SK-MEL-5 (cell line): ENCODE data around the gene FAM3D. TPM values are rescaled to one million over a fixed set of nuclear protein-coding genes. Genes with fewer than 3 reads are reported as not detected.

Source experiments
- DNase-seq: peaks from one replicate; pipeline ENCODE4 v3.0.0-alpha.2; 2016; ENCODE audit warnings: low read depth, low spot score
- in situ Hi-C: cut with HindIII; loops from 2 replicates; pipeline ENCODE4 v1.10.0; 2016; ENCODE audit warnings: low sequenced_read_pairs, high pct_unique_total_duplicates, low pct_unique_long_range_greater_than_20kb
- total RNA-seq: library from RNA; depleted of rRNA; stranded (reverse); fragments of >200 nt; shearing (Covaris generic); gene quantifications from 2 replicates; pipeline ENCODE4 v1.2.3, GENCODE V29; 2014

FAM3D gene
- total RNA-seq, 1 experiment from 2014 or later: not detected

DNA sequence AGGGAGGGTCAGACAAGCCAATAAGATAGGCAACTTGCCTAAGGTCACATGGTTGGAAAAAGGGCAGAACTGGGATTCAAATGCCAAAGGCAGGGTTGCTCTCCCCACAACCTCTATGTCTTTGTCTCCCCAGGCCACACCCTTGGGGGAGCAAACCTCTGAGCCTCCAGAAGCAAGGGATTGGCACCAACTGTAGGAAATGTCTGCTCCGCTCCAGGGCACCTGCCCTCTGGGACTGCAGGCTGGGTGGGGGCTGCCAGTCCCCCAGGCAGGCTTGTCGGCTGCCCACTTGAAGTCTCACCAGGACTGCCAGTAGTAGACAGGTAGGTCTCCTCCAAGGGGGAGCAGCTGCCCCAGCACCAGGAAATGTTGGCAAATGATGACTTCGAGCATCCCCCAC lies 2.0 kb downstream of the FAM3D start:
- in situ Hi-C loops: no loop called here
- no peak for DNase-seq

- DNase-seq: no peak
- in situ Hi-C loops: no loop called here
These were observed 4.6 kb downstream of the FAM3D start for GRCh38 chr3:58661836-58662420.

DNA sequence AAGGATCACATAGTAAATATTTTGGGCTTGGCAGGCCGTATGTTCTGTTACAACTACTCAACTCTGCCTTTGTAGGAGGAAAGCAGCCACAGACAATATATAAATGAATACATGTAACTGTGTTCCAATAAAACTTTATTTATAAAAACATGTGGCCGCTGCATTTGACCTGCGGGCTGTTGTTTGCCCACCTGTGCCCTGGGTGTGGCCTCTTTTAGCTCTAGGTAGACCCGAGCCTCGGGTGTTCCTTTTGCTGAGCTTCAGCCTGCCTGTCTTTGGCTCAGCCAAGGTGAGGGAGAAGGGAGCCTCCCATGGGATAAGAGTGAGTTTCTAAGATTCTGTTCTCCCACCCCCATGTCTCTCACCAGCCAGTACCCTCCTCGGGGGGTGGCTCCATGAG lies 5.6 kb downstream of the FAM3D start:
- in situ Hi-C loops: no loop called here
- no peak for DNase-seq

GRCh38 chr3:58659051-58659675 lies 7.4 kb downstream of the FAM3D start:
- DNase-seq: peak; percentile 72
- in situ Hi-C loops: no loop called here

DNA sequence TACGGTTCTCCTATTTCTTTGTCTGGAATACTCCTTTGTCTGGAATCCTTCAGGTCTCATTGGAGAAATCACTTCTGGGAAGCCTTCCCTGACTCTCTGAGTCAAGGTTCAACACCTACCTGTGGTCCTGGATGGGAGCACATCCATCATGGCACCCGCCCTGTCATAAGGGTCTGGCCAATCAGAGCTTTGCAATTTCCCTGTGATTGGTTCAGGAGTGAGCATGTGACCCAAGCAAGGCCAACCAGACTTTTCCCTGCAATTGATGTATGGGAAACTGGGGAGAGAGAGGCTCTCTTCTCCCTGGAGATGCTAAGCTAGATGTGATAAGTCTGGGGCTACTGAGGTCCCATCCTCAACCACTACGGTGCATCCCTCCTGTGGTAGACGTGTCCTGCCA lies 8.1 kb downstream of the FAM3D start:
- DNase-seq: peak; percentile 17
- in situ Hi-C loops: no loop called here

GRCh38 chr3:58657571-58658141 lies 8.9 kb downstream of the FAM3D start:
- DNase-seq: no peak

GRCh38 chr3:58657036-58657520 lies 9.5 kb downstream of the FAM3D start:
- no peak for DNase-seq
- in situ Hi-C loops: no loop called here

More at GRCh38 chr3:58657571-58658141, 8.9 kb downstream of the FAM3D start:
- in situ Hi-C loops: no loop called here

DNA sequence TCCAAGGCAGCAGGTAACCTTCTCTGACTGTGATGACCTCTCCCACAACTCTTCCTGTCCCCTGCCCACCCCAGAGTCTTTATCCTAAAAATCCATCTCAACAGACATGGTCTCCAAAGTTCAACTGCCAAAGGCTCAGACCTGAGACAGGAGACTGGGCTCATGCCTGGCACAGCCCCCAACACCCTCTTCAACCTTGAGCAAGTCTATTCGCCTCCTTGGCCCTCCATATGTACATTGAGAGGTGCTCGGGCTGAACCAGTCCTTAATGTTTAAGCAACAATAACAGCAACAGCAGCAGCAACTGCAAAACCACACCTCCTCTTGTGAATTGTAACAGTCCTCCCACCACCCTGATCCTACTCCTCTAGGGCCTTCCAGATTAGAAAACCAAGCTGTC lies 9.9 kb downstream of the FAM3D start:
- in situ Hi-C loops: no loop called here
- no peak for DNase-seq

- in situ Hi-C loops: no loop called here
- DNase-seq: no peak
These were observed 12.1 kb downstream of the FAM3D start for GRCh38 chr3:58654466-58654865.

- no peak for DNase-seq
- in situ Hi-C loops: no loop called here
These were observed 13.9 kb downstream of the FAM3D start for GRCh38 chr3:58652624-58653023.

- no peak for DNase-seq
- in situ Hi-C loops: no loop called here
These were observed 15.3 kb downstream of the FAM3D start for GRCh38 chr3:58651276-58651675.

- in situ Hi-C loops: no loop called here
- no peak for DNase-seq
These were observed 19.0 kb downstream of the FAM3D start for GRCh38 chr3:58647381-58648141.

DNA sequence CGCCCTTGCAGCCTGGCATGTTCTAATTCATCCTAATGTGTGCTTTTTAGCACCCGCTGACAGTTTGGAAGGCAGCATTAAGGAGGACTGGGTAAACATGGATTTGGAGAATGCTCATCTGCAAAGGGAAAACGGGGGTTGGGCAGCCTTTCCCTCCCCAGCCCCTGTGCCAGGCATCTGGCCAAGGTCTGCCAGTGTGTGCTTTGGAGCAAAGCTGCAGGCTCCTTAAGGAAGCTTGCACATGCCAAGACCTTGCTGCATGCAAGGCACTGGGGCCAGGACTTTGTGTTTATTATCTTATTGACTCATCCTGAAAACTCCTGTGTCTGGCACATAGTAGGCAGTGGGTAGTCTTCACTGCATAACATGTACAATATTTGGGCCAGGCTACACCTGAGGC lies 20.1 kb downstream of the FAM3D start:
- no peak for DNase-seq
- in situ Hi-C loops: no loop called here

DNA sequence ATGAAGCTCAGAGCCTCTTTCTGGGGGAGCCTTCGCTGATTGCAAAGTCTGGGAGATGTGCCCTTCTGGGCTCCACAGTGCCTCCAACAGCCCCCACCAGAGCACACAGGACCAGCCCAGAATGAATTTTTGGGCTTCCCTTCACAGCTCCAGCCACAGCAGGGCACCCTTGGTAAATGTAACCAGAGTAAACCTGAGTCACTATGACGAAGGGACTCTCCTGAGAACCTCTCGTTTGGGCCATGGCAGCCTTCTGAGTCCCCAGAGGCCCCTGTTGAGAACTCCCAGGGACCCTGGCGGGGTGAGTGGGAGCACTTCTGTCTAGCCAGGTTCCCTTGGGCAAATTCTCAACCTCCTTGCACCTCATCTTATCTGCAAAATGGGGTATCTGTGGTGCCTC lies 20.8 kb downstream of the FAM3D start:
- in situ Hi-C loops: no loop called here
- DNase-seq: no peak

DNA sequence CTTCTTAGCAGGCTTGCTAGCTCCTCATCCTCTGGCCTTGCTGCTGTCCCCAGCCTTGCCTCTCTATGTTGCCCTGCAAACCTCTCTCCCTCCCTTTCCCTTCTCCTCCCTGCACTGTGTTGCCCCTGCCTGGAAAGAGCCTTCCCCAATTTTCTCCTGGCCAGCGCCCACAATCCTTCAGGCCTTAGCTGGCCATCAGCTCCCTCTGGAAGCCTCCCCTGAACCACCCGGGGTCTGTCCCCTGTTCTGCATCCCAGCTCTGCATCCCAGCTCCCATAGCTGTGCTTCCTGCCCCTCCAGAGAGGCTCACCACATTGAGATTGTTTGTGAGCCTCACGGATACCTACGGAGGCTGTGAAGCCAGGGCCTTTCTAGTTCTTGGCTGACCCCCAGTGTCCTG lies 23.7 kb downstream of the FAM3D start:
- DNase-seq: no peak
- in situ Hi-C loops: no loop called here

DNA sequence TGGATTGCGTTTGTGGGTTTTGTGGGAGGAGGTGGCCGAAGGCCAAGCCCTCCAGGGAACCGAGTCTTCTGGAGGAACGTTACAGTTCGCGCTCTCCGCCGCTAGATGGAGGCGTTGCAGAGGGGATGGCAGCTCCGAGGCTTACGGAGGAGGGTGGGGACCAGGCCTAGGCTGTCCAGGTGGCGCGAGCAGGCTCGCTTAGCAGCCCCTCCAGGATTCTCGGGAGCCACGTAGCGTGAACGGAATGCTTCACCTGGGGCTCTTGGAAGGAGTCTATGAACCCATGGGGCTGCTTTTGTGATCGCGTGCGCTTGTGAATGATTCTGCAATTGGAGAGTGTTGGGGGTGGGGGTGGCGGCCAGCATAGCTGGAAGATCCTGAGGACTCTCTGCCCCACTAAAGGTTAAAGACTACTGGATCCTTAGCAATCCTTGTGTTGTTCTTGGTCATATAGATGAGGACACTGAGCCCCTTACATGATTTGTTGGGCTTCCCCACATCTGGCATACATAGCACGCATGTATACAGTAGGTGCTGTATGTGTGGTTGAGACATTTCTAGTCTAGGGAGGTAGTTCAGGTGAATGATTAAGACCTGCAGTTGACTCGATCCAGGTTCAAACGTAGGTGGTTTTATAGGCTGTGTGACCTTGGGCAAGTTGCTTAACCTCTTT lies 25.7 kb downstream of the FAM3D start:
- in situ Hi-C loops: no loop called here
- DNase-seq: peak; percentile 81

DNA sequence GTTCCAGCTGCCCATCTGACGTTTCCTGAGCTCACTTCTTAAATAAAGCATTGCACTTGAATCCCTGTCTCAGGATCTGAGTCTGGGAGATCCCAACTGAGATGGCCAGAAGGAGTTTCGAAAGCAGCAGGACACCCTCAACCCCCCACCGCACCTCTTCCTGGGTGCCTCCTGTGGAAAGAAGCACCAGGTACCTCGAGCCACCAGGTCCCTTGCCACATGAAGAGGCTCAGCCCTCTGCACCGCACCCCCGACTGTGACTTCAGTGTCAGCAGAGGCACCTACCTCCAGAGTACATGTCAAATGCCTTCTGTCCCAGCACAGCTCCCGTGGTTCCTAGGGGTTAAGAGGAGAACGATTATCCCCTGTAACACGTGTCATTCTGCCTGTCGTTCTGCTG lies 26.7 kb downstream of the FAM3D start:
- DNase-seq: no peak

GRCh38 chr3:58639001-58639400 lies 27.6 kb downstream of the FAM3D start:
- no peak for DNase-seq
- in situ Hi-C loops: no loop called here

More for the DNA sequence above, 26.7 kb downstream of the FAM3D start:
- in situ Hi-C loops: no loop called here
